K562 (cell line): Measurements from ENCODE around the gene CDC26. TPM values are rescaled to one million over a fixed set of nuclear protein-coding genes. Genes with fewer than 3 reads are reported as not detected.

Experiments used
- ATAC-seq: fragments of 200-7000 bp; cut with Tn5 transposase; 3 replicates; pipeline ENCODE4 v1.9.1; 2020; ENCODE audit warnings: moderate library complexity
- BruUV-seq: library from RNA; stranded (reverse); fragments of 400-500 nt; replicated peaks from 2 replicates; lab custom pipeline; 2021; lab: Mats Ljungman, UMichigan
- CTCF ChIA-PET: fragments of 300-600 bp; formaldehyde crosslinking; extraction: SDS; loops from one replicate; lab custom pipeline; 2021; ENCODE audit warnings: low intra/inter-chr PET ratio; lab: Yijun Ruan, JAX
- POLR2A ChIA-PET: fragments of 300-600, 350-650 bp; sonication (Branson Sonifier 250); formaldehyde crosslinking; extraction: SDS; loops from one replicate; lab custom pipeline; 2021; ENCODE audit warnings: antibody characterized with exemption, inconsistent platforms; lab: Yijun Ruan, JAX
- DNase-seq, 4 experiments: peaks; one replicate each; pipeline versions ENCODE4 v3.0.0 to v3.0.0-alpha.2; 2011 to 2018; ENCODE audit warnings: low spot score in 3 of 4, mixed read lengths in 3 of 4; ENCODE audit errors: extremely low read depth in 1 of 4
- FAIRE-seq: peaks from 2 replicates; lab custom pipeline; 2011; peaks lifted over from hg19 to GRCh38; lab: Jason Lieb, UNC
- H2AFZ ChIP-seq: 2 replicates; pipeline ENCODE4 v1.6.0; 2011; ENCODE audit warnings: low read depth, low read length, control low read depth, inconsistent platforms
- H3K27ac ChIP-seq: fragments of 200-600 bp; 3 replicates; pipeline ENCODE4 v1.8.0; 2011; ENCODE audit warnings: low read depth, mild to moderate bottlenecking, control low read depth, inconsistent platforms, low read length, moderate library complexity, mixed read lengths; ENCODE audit errors: extremely low read depth
- H3K27me3 ChIP-seq, 2 experiments: fragments of 300-600 bp in 1 of 2; 2 replicates in 1 of 2; 3 replicates in 1 of 2; pipeline versions ENCODE4 v1.6.0 to v1.8.0; 2011; ENCODE audit warnings: inconsistent platforms in 2 of 2, low read length in 2 of 2, mild to moderate bottlenecking in 1 of 2, mixed read lengths in 1 of 2, moderate library complexity in 1 of 2; ENCODE audit not compliant: control insufficient read depth in 2 of 2, insufficient read depth in 2 of 2
- H3K36me3 ChIP-seq: fragments of 300-600 bp; 3 replicates; pipeline ENCODE4 v1.8.0; 2011; ENCODE audit warnings: mild to moderate bottlenecking, low read length, inconsistent platforms; ENCODE audit not compliant: control insufficient read depth, insufficient read depth
- H3K4me1 ChIP-seq, 2 experiments: fragments of 200-600 bp in 1 of 2; replicated peaks in 1 of 2; 2 replicates in 1 of 2; 3 replicates in 1 of 2; pipeline versions ENCODE4 v1.5.1 to v1.8.0; 2011; ENCODE audit warnings: inconsistent platforms in 2 of 2, low read length in 2 of 2, mild to moderate bottlenecking in 1 of 2, mixed read lengths in 1 of 2, moderate library complexity in 1 of 2; ENCODE audit not compliant: control insufficient read depth in 2 of 2, insufficient read depth in 2 of 2
- H3K4me2 ChIP-seq: 2 replicates; pipeline ENCODE4 v1.6.1; 2011; ENCODE audit warnings: low read length, control low read depth, inconsistent platforms, mixed read lengths; ENCODE audit not compliant: insufficient read depth
- H3K4me3 ChIP-seq: fragments of 200-600 bp; sonication (generic), shearing (Covaris generic); 2 replicates; pipeline ENCODE4 v1.5.1; 2016; ENCODE audit warnings: control low read depth, inconsistent platforms
- H3K79me2 ChIP-seq: fragments of 200-600 bp; 3 replicates; pipeline ENCODE4 v1.8.0; 2011; ENCODE audit warnings: low read length, inconsistent platforms; ENCODE audit not compliant: control insufficient read depth, insufficient read depth
- H3K9ac ChIP-seq, 2 experiments: 2 replicates each; pipeline versions ENCODE4 v1.6.0 to v1.6.1; 2011; ENCODE audit warnings: low read depth in 2 of 2, low read length in 2 of 2, control low read depth in 1 of 2, inconsistent platforms in 1 of 2, mild to moderate bottlenecking in 1 of 2, mixed read lengths in 1 of 2; ENCODE audit not compliant: insufficient read depth in 1 of 2
- H3K9me1 ChIP-seq: one replicate; pipeline ENCODE4 v1.6.0; 2011; ENCODE audit warnings: inconsistent platforms, mild to moderate bottlenecking, low read length, moderate library complexity; ENCODE audit not compliant: control insufficient read depth, insufficient read depth
- H3K9me3 ChIP-seq: replicated peaks from 2 replicates; pipeline ENCODE4 v1.5.1; 2011; ENCODE audit warnings: low read depth, low read length, inconsistent platforms; ENCODE audit not compliant: control insufficient read depth, insufficient read depth
- H4K20me1 ChIP-seq: replicated peaks from 2 replicates; pipeline ENCODE4 v1.6.1; 2011; ENCODE audit warnings: low read length, inconsistent platforms, mixed read lengths; ENCODE audit not compliant: control insufficient read depth, insufficient read depth
- ARID1B ChIP-seq: fragments of 450-650 bp; IDR thresholded peaks from 2 replicates; pipeline ENCODE4 v1.6.1; 2016; ENCODE audit warnings: antibody characterized with exemption, mild to moderate bottlenecking, inconsistent platforms
- CBFA2T3 ChIP-seq: fragments of 450-650 bp; IDR thresholded peaks from 2 replicates; pipeline ENCODE4 v1.6.1; 2017
- CSDE1 ChIP-seq, 2 experiments: fragments of 450-650 bp; IDR thresholded peaks; 2 replicates each; pipeline ENCODE4 v1.6.1; 2016; ENCODE audit warnings: mild to moderate bottlenecking in 1 of 2
- CXXC5 ChIP-seq: fragments of 250-450 bp; sonication (Bioruptor Pico); IDR thresholded peaks from 2 replicates; pipeline ENCODE4 v1.8.0; 2022; ENCODE audit warnings: inconsistent platforms, mild to moderate bottlenecking, moderate library complexity
- GATAD2B ChIP-seq: fragments of 450-650 bp; IDR thresholded peaks from 2 replicates; pipeline ENCODE4 v1.6.1; 2017; ENCODE audit warnings: mild to moderate bottlenecking, borderline replicate concordance
- NCOR1 ChIP-seq: fragments of 450-650 bp; IDR thresholded peaks from 2 replicates; pipeline ENCODE4 v1.6.1; 2016; ENCODE audit warnings: mild to moderate bottlenecking, moderate library complexity
- NFIC ChIP-seq: fragments of 450-650 bp; IDR thresholded peaks from 2 replicates; pipeline ENCODE4 v1.6.1; 2017; ENCODE audit warnings: mild to moderate bottlenecking, inconsistent platforms
- NR1H2 ChIP-seq: sonication (generic); formaldehyde crosslinking; IDR thresholded peaks from 2 replicates; pipeline ENCODE4 v1.4.0; 2020; ENCODE audit warnings: mild to moderate bottlenecking, missing genetic modification reagents
- POLR3A ChIP-seq: IDR thresholded peaks from 2 replicates; pipeline ENCODE4 v1.6.1; 2011; ENCODE audit warnings: borderline replicate concordance, mild to moderate bottlenecking, moderate library complexity; ENCODE audit not compliant: insufficient read length, insufficient read depth; ENCODE audit errors: extremely low read depth
- RFX1 ChIP-seq: fragments of 450-650 bp; IDR thresholded peaks from 2 replicates; pipeline ENCODE4 v1.6.1; 2016; ENCODE audit warnings: mild to moderate bottlenecking, moderate library complexity
- YY1 ChIP-seq, 3 experiments: IDR thresholded peaks; 2 replicates each; pipeline ENCODE4 v1.6.1; 2011; ENCODE audit warnings: low read length in 2 of 3, mild to moderate bottlenecking in 2 of 3, moderate library complexity in 2 of 3, borderline replicate concordance in 1 of 3, control low read depth in 1 of 3, low read depth in 1 of 3; ENCODE audit not compliant: insufficient read depth in 3 of 3, insufficient replicate concordance in 2 of 3, control insufficient read depth in 1 of 3, insufficient read length in 1 of 3; ENCODE audit errors: extremely low read depth in 1 of 3
- ZNF717 ChIP-seq: fragments of 250-450 bp; sonication (Bioruptor Pico); IDR thresholded peaks from 2 replicates; pipeline ENCODE4 v1.5.0; 2021
- ZNF785 ChIP-seq: fragments of 250-450 bp; sonication (Bioruptor Pico); IDR thresholded peaks from 2 replicates; pipeline ENCODE4 v1.4.0; 2020; ENCODE audit warnings: mild to moderate bottlenecking
- WGBS: fragments of 100-300 bp; shearing (Covaris generic); methylation state at CpG from one replicate; pipeline ENCODE4 v1.1.6; 2016; ENCODE audit warnings: low coverage, mixed read lengths; ENCODE audit not compliant: insufficient coverage; ENCODE audit errors: missing lambda C conversion rate; 5-methylcytosine and 5-hydroxymethylcytosine counted together
- in situ Hi-C: fragments of 300-500 bp; cut with MboI; formaldehyde crosslinking; loops from 4 replicates; pipeline ENCODE4 v1.15.0; 2018; ENCODE audit warnings: inconsistent platforms, mixed read lengths
- intact Hi-C: fragments of 100-400 bp; cut with micrococcal nuclease; formaldehyde crosslinking; loops from 2 replicates; pipeline ENCODE4 v1.14.2; 2022
- polyA plus RNA-seq, 8 experiments: library from polyadenylated mRNA; depleted of rRNA in 4 of 8; stranded (reverse) in 5 of 8; unstranded in 3 of 8; fragments of >200 nt; fragmentation: Nextera tagmentation in 2 of 8; fragmentation: Illumina TruSeq in 1 of 8; extraction: Ambion mirVana in 2 of 8; extraction: Trizol in 1 of 8; gene quantifications; 2 replicates each; pipeline versions ENCODE4 v1.2.1 to v1.2.3, GENCODE V29; 2011 to 2014; ENCODE audit warnings: inconsistent platforms in 1 of 8, missing spikeins in 1 of 8
- total RNA-seq, 7 experiments: library from RNA; depleted of rRNA in 6 of 7; stranded (reverse); fragments of >200 nt in 6 of 7; fragmentation: Illumina TruSeq in 2 of 7; extraction: Trizol in 2 of 7; gene quantifications; 2 replicates each; pipeline versions ENCODE4 v1.2.1 to v1.2.3, GENCODE V29; 2011 to 2021; ENCODE audit warnings: low replicate concordance in 1 of 7
- TF ChIP-seq, protein P1 (sequence below), 2 experiments: IDR thresholded peaks in 1 of 2; conservative IDR thresholded peaks in 1 of 2; 2 replicates each; pipeline ENCODE4 v1.6.1; 2016; ENCODE audit warnings: low read depth in 2 of 2, mild to moderate bottlenecking in 1 of 2, missing compliant biosample characterization in 1 of 2, missing genetic modification characterization in 1 of 2, moderate library complexity in 1 of 2
- TF ChIP-seq, protein P2 (sequence below): IDR thresholded peaks from 2 replicates; pipeline ENCODE4 v1.6.1; 2014; ENCODE audit warnings: antibody characterized with exemption

Gene CDC26
- total and polyA plus RNA-seq, 9 of the 15 experiments (the other 6 are each of a cell fraction or from before 2014, with no cell fraction given), result 33.0 to 147 (median 60.0) TPM

DNA sequence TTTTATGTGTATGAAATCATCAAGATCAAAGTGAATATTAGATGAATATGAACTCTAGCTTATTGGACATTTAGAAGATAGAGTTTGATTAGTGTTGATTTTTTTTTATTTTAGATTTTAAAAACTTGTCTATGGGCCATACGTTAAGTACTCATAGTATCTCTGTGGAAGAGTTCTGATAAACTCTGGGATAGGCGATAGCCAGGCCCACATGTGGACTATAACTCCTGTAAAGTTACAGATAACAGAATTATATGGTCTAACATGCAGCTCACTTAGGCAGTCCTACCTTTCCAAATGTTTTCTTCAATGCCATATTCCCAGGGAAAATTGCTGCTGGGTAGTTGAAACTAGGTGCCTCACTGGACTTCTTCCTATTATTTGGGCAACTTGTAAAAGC, 43.7 kb downstream of the CDC26 start (continued):
- TF ChIP-seq NFIC, result 0 out of 2 replicates have a peak, but pooled peaks have one; percentile 7
- TF ChIP-seq RFX1, result no peak
- no peak for TF ChIP-seq ZNF717 (CRISPR knock-in tag)
- peak; percentile 67 for TF ChIP-seq NCOR1
- no peak for TF ChIP-seq ZNF785 (CRISPR knock-in tag)
- TF ChIP-seq ARID1B, result peak; percentile 70
- no peak for TF ChIP-seq GATAD2B
- TF ChIP-seq CBFA2T3, result peak; percentile 84
- no peak for TF ChIP-seq POLR3A
- TF ChIP-seq, all 486 proteins: peak for 13

DNA sequence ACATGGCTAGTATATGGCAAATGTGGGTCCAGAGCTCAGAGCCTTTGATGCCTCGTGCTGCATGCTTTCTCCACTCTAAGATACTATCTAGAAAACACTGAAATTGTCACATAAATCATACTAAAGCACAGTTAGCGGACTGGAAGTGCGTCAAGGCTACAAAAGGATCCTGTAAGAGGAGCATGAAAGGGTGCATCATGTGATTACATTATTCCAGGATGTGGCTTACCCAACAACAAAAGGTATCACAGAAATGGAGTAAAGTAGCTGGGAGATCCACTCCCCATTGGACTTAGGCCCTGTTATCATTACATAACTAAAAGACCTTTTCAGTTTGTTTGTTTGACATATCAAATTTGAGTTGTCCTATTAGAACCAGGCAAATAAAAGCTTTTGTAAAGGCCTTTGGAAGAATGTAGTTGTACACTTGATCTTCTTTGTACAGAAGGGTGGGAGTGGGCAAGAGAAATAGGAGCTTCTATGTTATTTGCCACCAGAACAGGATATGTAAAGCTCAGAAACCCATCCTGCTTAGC, 47.2 kb downstream of the CDC26 start:
- Histone ChIP-seq H3K79me2 (peaks cover 50% of the 10 kb centered on the region), H3K9me3 (no peaks in the 10 kb centered on the region), H3K9ac (no peak overlapping the region), H3K27ac (no peak overlapping the region), H3K4me2 (no peak overlapping the region), H4K20me1 (0 out of 2 replicates have a peak, but pooled peaks cover 2% of the 10 kb centered on the region), H3K4me3 (no peak overlapping the region), H2AFZ (no peak overlapping the region), H3K36me3 (peaks cover 17% of the 10 kb centered on the region; the same call in 2 of the 3 replicates), H3K9me1 (no peaks in the 10 kb centered on the region), H3K27me3 (no peaks in the 10 kb centered on the region), H3K4me1 (peaks cover 6 to 39% of the 10 kb centered on the region in 2 experiments; a peak in 4 of 5 replicates)
- ChIA-PET CTCF (no interaction called here), POLR2A (interaction anchor here (1.1 to 1.2 kb wide), 2 partner anchors 9 to 11 kb away, joined by 4 to 6 read pairs; no protein-coding TSS in a partner anchor)
- intact Hi-C loops, result no loop called here
- FAIRE-seq, result peak; percentile 52
- in situ Hi-C loops, result no loop called here
- WGBS, result 2% methylated on average over 3 of the region's 3 CpGs
- peak; percentile 39 for ATAC-seq
- BruUV-seq, result no TSS peak
- peak in 2 of 4 experiments; percentile 17 to 30 for DNase-seq
- TF ChIP-seq, protein P1, sequence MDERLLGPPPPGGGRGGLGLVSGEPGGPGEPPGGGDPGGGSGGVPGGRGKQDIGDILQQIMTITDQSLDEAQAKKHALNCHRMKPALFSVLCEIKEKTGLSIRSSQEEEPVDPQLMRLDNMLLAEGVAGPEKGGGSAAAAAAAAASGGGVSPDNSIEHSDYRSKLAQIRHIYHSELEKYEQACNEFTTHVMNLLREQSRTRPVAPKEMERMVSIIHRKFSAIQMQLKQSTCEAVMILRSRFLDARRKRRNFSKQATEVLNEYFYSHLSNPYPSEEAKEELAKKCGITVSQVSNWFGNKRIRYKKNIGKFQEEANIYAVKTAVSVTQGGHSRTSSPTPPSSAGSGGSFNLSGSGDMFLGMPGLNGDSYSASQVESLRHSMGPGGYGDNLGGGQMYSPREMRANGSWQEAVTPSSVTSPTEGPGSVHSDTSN (CRISPR knock-in tag; IDR thresholded peaks at IDR 0.05; ENCODE audit: low read depth), result 0 out of 2 replicates have a peak, but pooled peaks have one; percentile 15
- TF ChIP-seq, protein P1 (tag; conservative IDR thresholded peaks at IDR 0.05; ENCODE audit: low read depth), result peak; percentile 93
- TF ChIP-seq YY1 (IDR thresholded peaks at IDR 0.05; ENCODE audit: borderline replicate concordance in 1 of 3, control insufficient read depth in 1 of 3, extremely low read depth in 1 of 3, insufficient read depth in 3 of 3, insufficient read length in 1 of 3, insufficient replicate concordance in 2 of 3, low read depth in 1 of 3, low read length in 2 of 3), result no peak
- TF ChIP-seq, protein P2, sequence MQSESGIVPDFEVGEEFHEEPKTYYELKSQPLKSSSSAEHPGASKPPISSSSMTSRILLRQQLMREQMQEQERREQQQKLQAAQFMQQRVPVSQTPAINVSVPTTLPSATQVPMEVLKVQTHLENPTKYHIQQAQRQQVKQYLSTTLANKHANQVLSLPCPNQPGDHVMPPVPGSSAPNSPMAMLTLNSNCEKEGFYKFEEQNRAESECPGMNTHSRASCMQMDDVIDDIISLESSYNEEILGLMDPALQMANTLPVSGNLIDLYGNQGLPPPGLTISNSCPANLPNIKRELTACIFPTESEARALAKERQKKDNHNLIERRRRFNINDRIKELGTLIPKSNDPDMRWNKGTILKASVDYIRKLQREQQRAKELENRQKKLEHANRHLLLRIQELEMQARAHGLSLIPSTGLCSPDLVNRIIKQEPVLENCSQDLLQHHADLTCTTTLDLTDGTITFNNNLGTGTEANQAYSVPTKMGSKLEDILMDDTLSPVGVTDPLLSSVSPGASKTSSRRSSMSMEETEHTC, result peak; percentile 59; the same call in 1 of the 2 replicates
- TF ChIP-seq NR1H2 (CRISPR knock-in tag), result no peak
- no peak for TF ChIP-seq CSDE1 (IDR thresholded peaks at IDR 0.05)
- TF ChIP-seq CXXC5 (CRISPR knock-in tag), result 0 out of 2 replicates have a peak, but pooled peaks have one; percentile 8
